CD8-positive, alpha-beta memory T cell (primary cell): ENCODE results near the gene PLA2G4D. TPM values are rescaled to one million over a fixed set of nuclear protein-coding genes. Genes with fewer than 3 reads are reported as not detected.

Source experiments
- CTCF ChIA-PET: fragments of 350-600 bp; sonication (Branson Sonifier 250); formaldehyde crosslinking; loops from one replicate; lab custom pipeline; 2021; ENCODE audit warnings: antibody characterized with exemption; lab: Charles Lee
- POLR2A ChIA-PET: fragments of 350-600 bp; sonication (Branson Sonifier 250); formaldehyde crosslinking; loops from one replicate; lab custom pipeline; 2021; ENCODE audit warnings: antibody characterized with exemption; lab: Charles Lee
- DNase-seq, 5 donors: peaks; one replicate each; pipeline versions ENCODE4 v3.0.0 to v3.0.0-alpha.2; 2020 to 2022; ENCODE audit warnings: mixed read lengths in 1 of 5
- H3K27ac ChIP-seq: one replicate; pipeline ENCODE4 v1.7.0; 2013; ENCODE audit warnings: low read depth, mild to moderate bottlenecking, low read length, moderate library complexity
- H3K27me3 ChIP-seq: 2 replicates; pipeline ENCODE4 v1.7.0; 2013; ENCODE audit warnings: low read length, mild to moderate bottlenecking; ENCODE audit not compliant: insufficient read depth, poor library complexity, severe bottlenecking
- H3K36me3 ChIP-seq: 2 replicates; pipeline ENCODE4 v1.7.0; 2013; ENCODE audit warnings: mild to moderate bottlenecking, low read length, moderate library complexity; ENCODE audit not compliant: insufficient read depth
- H3K4me1 ChIP-seq: 2 replicates; pipeline ENCODE4 v1.7.0; 2013; ENCODE audit warnings: mild to moderate bottlenecking, low read length, moderate library complexity; ENCODE audit not compliant: insufficient read depth
- H3K4me3 ChIP-seq: 2 replicates; pipeline ENCODE4 v1.7.0; 2013; ENCODE audit warnings: mild to moderate bottlenecking, low read length
- H3K9me3 ChIP-seq: 2 replicates; pipeline ENCODE4 v1.7.0; 2013; ENCODE audit warnings: mild to moderate bottlenecking, low read length
- H3K27ac Mint-ChIP-seq, 8 donors: one replicate each; pipeline ENCODE4 v1.8.0; 2020 to 2021; ENCODE audit warnings: mixed read lengths in 8 of 8, mild to moderate bottlenecking in 6 of 8, inconsistent platforms in 3 of 8, moderate library complexity in 3 of 8
- H3K27me3 Mint-ChIP-seq, 2 donors: one replicate each; pipeline ENCODE4 v1.8.0; 2020 to 2021; ENCODE audit warnings: mixed read lengths in 2 of 2, mild to moderate bottlenecking in 1 of 2, moderate library complexity in 1 of 2
- H3K36me3 Mint-ChIP-seq, 3 donors: one replicate each; pipeline ENCODE4 v1.8.0; 2020 to 2021; ENCODE audit warnings: mixed read lengths in 3 of 3, inconsistent platforms in 1 of 3, mild to moderate bottlenecking in 1 of 3
- H3K4me1 Mint-ChIP-seq, 3 donors: one replicate each; pipeline ENCODE4 v1.8.0; 2020 to 2021; ENCODE audit warnings: mixed read lengths in 3 of 3, inconsistent platforms in 1 of 3, mild to moderate bottlenecking in 1 of 3
- H3K4me3 Mint-ChIP-seq, 7 donors: one replicate each; pipeline ENCODE4 v1.8.0; 2020 to 2021; ENCODE audit warnings: mixed read lengths in 7 of 7, mild to moderate bottlenecking in 6 of 7, moderate library complexity in 4 of 7, inconsistent platforms in 2 of 7
- H3K9me3 Mint-ChIP-seq, 5 donors: one replicate each; pipeline ENCODE4 v1.8.0; 2020 to 2022; ENCODE audit warnings: mixed read lengths in 5 of 5, mild to moderate bottlenecking in 3 of 5, moderate library complexity in 2 of 5, inconsistent platforms in 1 of 5
- polyA plus RNA-seq: library from polyadenylated mRNA; unstranded; fragments of 300-500 nt; fragmentation: Illumina TruSeq; gene quantifications from one replicate; pipeline ENCODE4 v1.2.3, GENCODE V29; 2021
- total RNA-seq, 2 experiments: library from RNA; stranded (reverse); gene quantifications; one replicate each; pipeline ENCODE4 v1.2.3, GENCODE V29; 2021

PLA2G4D gene
- total and polyA plus RNA-seq, 3 experiments from 2014 or later = not detected

DNA sequence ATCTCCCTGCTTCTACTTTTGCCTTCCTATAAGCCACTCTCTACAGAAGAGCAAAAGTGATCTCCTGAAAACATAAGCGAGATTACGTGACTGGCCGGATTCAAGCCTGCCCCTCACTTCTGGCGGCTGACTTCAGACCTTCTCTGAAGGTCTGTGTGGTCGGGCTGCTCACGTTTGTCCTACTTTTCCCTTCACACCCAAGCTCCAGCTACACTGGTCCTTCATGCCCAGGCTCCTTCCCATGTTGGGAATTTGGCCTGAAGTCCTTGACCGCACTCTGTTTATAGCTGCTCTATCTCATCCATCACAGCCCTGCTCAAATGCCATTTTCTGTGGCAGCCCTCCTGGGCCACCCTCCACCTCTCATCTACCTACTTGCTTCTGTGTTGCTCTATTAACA lies 66.8 kb downstream of the PLA2G4D start:
- Histone ChIP-seq H3K4me1 (no peaks in the 10 kb centered on the region), H3K27ac (no peak overlapping the region), H3K36me3 (no peaks in the 10 kb centered on the region), H3K27me3 (no peaks in the 10 kb centered on the region), H3K9me3 (no peaks in the 10 kb centered on the region), H3K4me3 (no peak overlapping the region)
- POLR2A ChIA-PET = no interaction called here
- no peak overlapping the region for H3K27ac Mint-ChIP-seq
- CTCF ChIA-PET = no interaction called here
- H3K36me3 Mint-ChIP-seq = no peaks in the 10 kb centered on the region
- DNase-seq = no peak
- no peaks in the 10 kb centered on the region for H3K9me3 Mint-ChIP-seq
- H3K4me3 Mint-ChIP-seq = no peak overlapping the region
- H3K4me1 Mint-ChIP-seq = no peaks in the 10 kb centered on the region
- peaks cover 4 to 40% of the 10 kb centered on the region in 2 donors for H3K27me3 Mint-ChIP-seq

DNA sequence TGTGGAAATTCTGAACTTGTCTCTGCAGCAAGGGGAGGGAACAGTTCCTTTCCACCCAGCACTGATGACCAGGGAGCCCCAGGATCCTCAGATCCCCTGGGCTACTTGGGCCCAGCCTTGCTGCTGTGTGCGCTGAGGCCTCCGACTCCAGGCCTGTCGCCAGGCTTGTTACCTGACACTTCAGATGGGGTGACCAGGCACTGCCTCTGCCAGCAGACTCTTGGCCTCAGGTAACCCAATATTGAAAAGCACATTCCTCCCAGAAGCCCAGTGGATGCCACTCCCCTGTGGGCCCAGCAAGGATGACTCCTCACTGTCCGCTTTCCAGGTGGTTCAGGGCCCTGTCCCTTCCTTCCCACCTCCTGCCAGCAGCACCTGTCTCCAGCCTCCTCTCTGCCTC lies 70.1 kb downstream of the PLA2G4D start:
- Mint-ChIP-seq H3K27ac (peak overlapping the region in 1 of 8 donors; percentile 4), H3K27me3 (peaks cover 2 to 29% of the 10 kb centered on the region in 2 donors), H3K4me1 (no peaks in the 10 kb centered on the region), H3K9me3 (no peaks in the 10 kb centered on the region), H3K4me3 (no peak overlapping the region), H3K36me3 (no peaks in the 10 kb centered on the region)
- ChIA-PET POLR2A (no interaction called here), CTCF (no interaction called here)
- Histone ChIP-seq H3K9me3 (no peaks in the 10 kb centered on the region), H3K27me3 (no peaks in the 10 kb centered on the region), H3K36me3 (no peaks in the 10 kb centered on the region), H3K4me3 (no peak overlapping the region), H3K4me1 (no peaks in the 10 kb centered on the region), H3K27ac (no peak overlapping the region)
- DNase-seq = no peak

DNA sequence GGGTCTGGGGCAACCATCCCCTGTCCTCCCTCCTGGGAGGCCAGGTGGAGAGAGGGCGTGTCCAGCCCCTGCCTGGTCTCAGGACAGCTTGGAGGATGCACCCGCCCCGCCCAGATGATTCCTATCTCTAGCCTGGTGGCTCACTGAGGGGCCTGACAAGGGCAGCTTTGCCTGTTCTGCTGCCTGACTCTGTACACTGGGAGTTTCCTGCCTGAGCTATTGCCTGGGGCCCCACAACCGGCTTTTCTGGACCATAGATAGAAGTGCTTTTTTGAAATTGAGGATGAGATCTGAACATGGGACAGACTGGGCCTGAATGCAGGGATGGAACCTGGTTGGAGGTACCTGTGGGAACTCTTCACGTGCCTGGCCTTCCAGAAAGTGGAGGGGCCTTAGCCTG lies 72.8 kb downstream of the PLA2G4D start:
- Histone ChIP-seq H3K9me3 (no peaks in the 10 kb centered on the region), H3K4me1 (no peaks in the 10 kb centered on the region), H3K4me3 (no peak overlapping the region), H3K27me3 (no peaks in the 10 kb centered on the region), H3K27ac (no peak overlapping the region), H3K36me3 (no peaks in the 10 kb centered on the region)
- H3K27ac Mint-ChIP-seq = no peak overlapping the region
- H3K4me3 Mint-ChIP-seq = no peak overlapping the region
- ChIA-PET POLR2A (no interaction called here), CTCF (no interaction called here)
- no peaks in the 10 kb centered on the region for H3K4me1 Mint-ChIP-seq
- H3K9me3 Mint-ChIP-seq = no peaks in the 10 kb centered on the region
- DNase-seq = no peak
- H3K27me3 Mint-ChIP-seq = peaks cover 1 to 26% of the 10 kb centered on the region in 2 donors
- peaks cover 0 to 1% (median 0%) of the 10 kb centered on the region in 3 donors for H3K36me3 Mint-ChIP-seq

DNA sequence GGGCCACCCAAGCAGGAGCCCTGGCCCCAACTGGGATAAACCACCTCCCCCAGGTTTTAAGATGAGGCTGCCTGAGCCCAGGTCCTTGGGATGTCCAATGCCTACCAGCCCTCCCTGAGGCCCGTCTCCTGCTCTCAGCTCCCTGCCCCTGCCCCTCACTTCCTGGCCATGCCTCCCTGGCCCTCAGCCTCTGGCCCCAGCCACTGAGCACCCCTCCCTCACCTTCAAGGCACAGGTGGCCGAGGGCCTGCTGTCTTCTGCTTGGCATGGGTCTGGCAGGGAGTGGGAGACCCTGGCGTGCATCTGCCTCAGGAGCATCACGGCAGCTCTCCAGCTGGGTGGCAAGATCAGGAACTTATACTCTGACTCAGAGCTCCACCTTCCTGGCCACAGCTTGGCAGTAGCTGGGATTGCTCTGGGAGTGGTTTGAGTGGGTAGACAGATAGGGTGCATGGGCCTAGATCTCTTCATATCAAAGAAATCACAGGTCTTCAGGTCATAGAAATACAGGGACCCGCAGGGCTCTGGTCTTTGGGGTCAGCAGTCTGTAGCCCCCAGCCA lies 73.6 kb downstream of the PLA2G4D start, which contains the start of gene PLA2G4E:
PLA2G4E (minus strand) TSS at position 330 of the 561 bp plus-strand sequence; CDS start at position 318, 12 bp downstream.
- H3K9me3 Mint-ChIP-seq = no peaks in the 10 kb centered on the region
- H3K27ac ChIP-seq = no peak within 1 kb of the TSS
- H3K36me3 ChIP-seq = no peaks in the 10 kb centered on the region
- H3K27me3 Mint-ChIP-seq = peaks cover 1 to 22% of the 10 kb centered on the region in 2 donors
- no peak for DNase-seq
- H3K27me3 ChIP-seq = no peaks in the 10 kb centered on the region
- CTCF ChIA-PET = no interaction called here
- H3K27ac Mint-ChIP-seq = no peak within 1 kb of the TSS
- peaks cover 0 to 1% (median 0%) of the 10 kb centered on the region in 3 donors for H3K36me3 Mint-ChIP-seq
- H3K4me1 ChIP-seq = no peaks in the 10 kb centered on the region
- H3K4me3 ChIP-seq = no peak within 1 kb of the TSS
- H3K9me3 ChIP-seq = no peaks in the 10 kb centered on the region
- no peaks in the 10 kb centered on the region for H3K4me1 Mint-ChIP-seq
- POLR2A ChIA-PET = no interaction called here
- H3K4me3 Mint-ChIP-seq = no peak within 1 kb of the TSS

GRCh38 chr15:42018306-42019224 lies 75.8 kb downstream of the PLA2G4D start:
- H3K9me3 ChIP-seq = no peaks in the 10 kb centered on the region
- DNase-seq = no peak
- POLR2A ChIA-PET = no interaction called here
- H3K27ac ChIP-seq = no peak overlapping the region
- H3K4me3 ChIP-seq = no peak overlapping the region
- peaks cover 0 to 16% of the 10 kb centered on the region in 2 donors for H3K27me3 Mint-ChIP-seq
- H3K36me3 ChIP-seq = no peaks in the 10 kb centered on the region
- CTCF ChIA-PET = interaction anchor here (1.0 kb wide), 1 partner anchor 10 kb away, joined by 4 read pairs; no protein-coding TSS in a partner anchor
- no peak overlapping the region for H3K27ac Mint-ChIP-seq
- no peak overlapping the region for H3K4me3 Mint-ChIP-seq
- peaks cover 0 to 1% (median 0%) of the 10 kb centered on the region in 3 donors for H3K36me3 Mint-ChIP-seq
- H3K27me3 ChIP-seq = no peaks in the 10 kb centered on the region
- no peaks in the 10 kb centered on the region for H3K4me1 Mint-ChIP-seq
- H3K4me1 ChIP-seq = no peaks in the 10 kb centered on the region
- no peaks in the 10 kb centered on the region for H3K9me3 Mint-ChIP-seq

Other genes with a start within 250 kb of the PLA2G4D start
- under 1 TPM; 0.31 to 0.39 TPM for gene SPTBN5, start 200.5 kb downstream of the PLA2G4D start, total RNA-seq
- gene SPTBN5, start 200.5 kb downstream of the PLA2G4D start, polyA plus RNA-seq = not detected
- 10 to 100 TPM; 24.2 to 26.4 TPM for gene EHD4, start 122.0 kb downstream of the PLA2G4D start, total RNA-seq
- 11.2 TPM for gene EHD4, start 122.0 kb downstream of the PLA2G4D start, polyA plus RNA-seq
- gene PLA2G4E, start 73.5 kb downstream of the PLA2G4D start, total RNA-seq = not detected
- not detected for gene PLA2G4E, start 73.5 kb downstream of the PLA2G4D start, polyA plus RNA-seq
- gene PLA2G4F, start 62.1 kb upstream of the PLA2G4D start, total RNA-seq = not detected
- gene PLA2G4F, start 62.1 kb upstream of the PLA2G4D start, polyA plus RNA-seq = not detected
- 10 to 100 TPM; 45.5 to 49.2 TPM for gene VPS39, start 113.7 kb upstream of the PLA2G4D start, total RNA-seq
- gene VPS39, start 113.7 kb upstream of the PLA2G4D start, polyA plus RNA-seq = 39.2 TPM
- 10 to 100 TPM; 18.0 to 19.0 TPM for gene GANC, start 178.6 kb upstream of the PLA2G4D start, total RNA-seq
- gene GANC, start 178.6 kb upstream of the PLA2G4D start, polyA plus RNA-seq = 12.2 TPM
- gene TMEM87A, start 178.9 kb upstream of the PLA2G4D start, total RNA-seq = 10 to 100 TPM; 44.6 to 47.2 TPM
- 66.3 TPM for gene TMEM87A, start 178.9 kb upstream of the PLA2G4D start, polyA plus RNA-seq